Spleen (tissue), 7 donors: ENCODE results near the gene RORC.

Experiments
- POLR2A ChIP-seq, 3 donors: fragments of 450-650 bp; IDR thresholded peaks; one replicate each; pipeline ENCODE4 v1.5.1; 2017; ENCODE audit warnings: antibody characterized with exemption in 3 of 3, mild to moderate bottlenecking in 1 of 3
- POLR2AphosphoS5 ChIP-seq, 3 donors: sonication (generic); formaldehyde crosslinking; IDR thresholded peaks; one replicate each; pipeline ENCODE4 v1.5.1; 2017; ENCODE audit warnings: antibody characterized with exemption in 3 of 3
- TF ChIP-seq, protein P1 (sequence below), 11 experiments: fragments of 200-600 bp in 7 of 11; fragments of 450-650 bp in 4 of 11; sonication (generic) in 4 of 11; IDR thresholded peaks in 8 of 11; conservative IDR thresholded peaks in 3 of 11; 1 replicate in 7 of 11; 2 replicates in 4 of 11; pipeline versions ENCODE4 v1.4.0 to v1.8.0; 2016 to 2021; ENCODE audit warnings: antibody characterized with exemption in 11 of 11, inconsistent platforms in 4 of 11, mild to moderate bottlenecking in 1 of 11
- donor health status: DM: no; HTN: no; CAD: no; lungs with moderate emphysema.
- donor health status: DM: no; HTN: no; CAD: no.
- donor health status: DM: no; HTN: no; CAD: no.

DNA sequence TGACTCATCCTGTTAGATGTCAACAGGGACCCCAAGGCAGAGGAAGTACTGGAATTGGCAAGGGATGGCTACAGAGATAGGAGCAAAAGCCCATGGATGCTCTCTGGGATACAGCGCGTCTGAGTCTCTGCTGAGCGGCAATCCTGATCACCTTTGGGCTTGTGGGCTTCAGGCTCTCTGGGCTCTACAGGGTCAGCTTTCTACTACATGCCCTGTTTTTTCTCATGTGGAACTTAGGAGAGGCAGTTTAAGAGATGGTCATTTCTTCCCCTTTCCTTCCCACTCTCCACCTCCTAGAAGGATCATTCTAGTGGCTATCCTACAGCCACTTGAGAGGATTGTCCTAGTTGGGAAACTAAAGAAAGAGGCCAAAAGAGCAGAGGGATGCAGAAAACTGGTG, 27.7 kb downstream of the RORC start:
- TF ChIP-seq POLR2AphosphoS5 (IDR thresholded peaks at IDR 0.05) (no peak), POLR2A (IDR thresholded peaks at IDR 0.05) (no peak)
- TF ChIP-seq, protein P1, sequence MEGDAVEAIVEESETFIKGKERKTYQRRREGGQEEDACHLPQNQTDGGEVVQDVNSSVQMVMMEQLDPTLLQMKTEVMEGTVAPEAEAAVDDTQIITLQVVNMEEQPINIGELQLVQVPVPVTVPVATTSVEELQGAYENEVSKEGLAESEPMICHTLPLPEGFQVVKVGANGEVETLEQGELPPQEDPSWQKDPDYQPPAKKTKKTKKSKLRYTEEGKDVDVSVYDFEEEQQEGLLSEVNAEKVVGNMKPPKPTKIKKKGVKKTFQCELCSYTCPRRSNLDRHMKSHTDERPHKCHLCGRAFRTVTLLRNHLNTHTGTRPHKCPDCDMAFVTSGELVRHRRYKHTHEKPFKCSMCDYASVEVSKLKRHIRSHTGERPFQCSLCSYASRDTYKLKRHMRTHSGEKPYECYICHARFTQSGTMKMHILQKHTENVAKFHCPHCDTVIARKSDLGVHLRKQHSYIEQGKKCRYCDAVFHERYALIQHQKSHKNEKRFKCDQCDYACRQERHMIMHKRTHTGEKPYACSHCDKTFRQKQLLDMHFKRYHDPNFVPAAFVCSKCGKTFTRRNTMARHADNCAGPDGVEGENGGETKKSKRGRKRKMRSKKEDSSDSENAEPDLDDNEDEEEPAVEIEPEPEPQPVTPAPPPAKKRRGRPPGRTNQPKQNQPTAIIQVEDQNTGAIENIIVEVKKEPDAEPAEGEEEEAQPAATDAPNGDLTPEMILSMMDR (IDR thresholded peaks at IDR 0.05 in 8 of 11, conservative IDR thresholded peaks at IDR 0.05 in 3 of 11): no peak
